Endodermal cell (in vitro differentiated cells): ENCODE data around the gene CORO7. TPM values are rescaled to one million over a fixed set of nuclear protein-coding genes. Genes with fewer than 3 reads are reported as not detected.

Experiments used
- DNase-seq: peaks from one replicate; pipeline ENCODE4 v3.0.0-alpha.2; 2017
- H3K27ac ChIP-seq: 2 replicates; pipeline ENCODE4 v1.5.1; 2013; ENCODE audit warnings: mild to moderate bottlenecking, low read depth, low read length, moderate library complexity
- H3K27me3 ChIP-seq: 2 replicates; pipeline ENCODE4 v1.6.1; 2013; ENCODE audit warnings: mild to moderate bottlenecking, low read length, moderate library complexity; ENCODE audit not compliant: insufficient read depth, control insufficient read depth, poor library complexity, severe bottlenecking
- H3K36me3 ChIP-seq: 2 replicates; pipeline ENCODE4 v1.7.0; 2013; ENCODE audit warnings: mild to moderate bottlenecking, low read length, moderate library complexity; ENCODE audit not compliant: control insufficient read depth, insufficient read depth
- H3K4me1 ChIP-seq: one replicate; pipeline ENCODE4 v1.7.0; 2013; ENCODE audit warnings: low read length; ENCODE audit not compliant: control insufficient read depth, insufficient read depth
- H3K4me3 ChIP-seq: 2 replicates; pipeline ENCODE4 v1.5.1; 2013; ENCODE audit warnings: mild to moderate bottlenecking, low read length, moderate library complexity
- H3K9ac ChIP-seq: 2 replicates; pipeline ENCODE4 v1.6.1; 2013; ENCODE audit warnings: mild to moderate bottlenecking, low read length, moderate library complexity; ENCODE audit not compliant: poor library complexity, severe bottlenecking; ENCODE audit errors: extremely low read depth
- H3K9me3 ChIP-seq: 2 replicates; pipeline ENCODE4 v1.6.1; 2013; ENCODE audit warnings: mild to moderate bottlenecking, low read length, moderate library complexity; ENCODE audit not compliant: control insufficient read depth
- H3K27ac Mint-ChIP-seq: 2 replicates; pipeline ENCODE4 v1.8.0; 2020; ENCODE audit warnings: mixed read lengths
- H3K27me3 Mint-ChIP-seq: 2 replicates; pipeline ENCODE4 v1.8.0; 2021; ENCODE audit warnings: mild to moderate bottlenecking, mixed read lengths; ENCODE audit not compliant: insufficient read depth
- H3K36me3 Mint-ChIP-seq: 2 replicates; pipeline ENCODE4 v1.8.0; 2020; ENCODE audit warnings: low read depth, mixed read lengths
- H3K4me1 Mint-ChIP-seq: 2 replicates; pipeline ENCODE4 v1.8.0; 2020; ENCODE audit warnings: mixed read lengths
- H3K4me3 Mint-ChIP-seq: 2 replicates; pipeline ENCODE4 v1.8.0; 2020; ENCODE audit warnings: mild to moderate bottlenecking, moderate library complexity, mixed read lengths
- H3K9me3 Mint-ChIP-seq: 2 replicates; pipeline ENCODE4 v1.8.0; 2020; ENCODE audit warnings: mild to moderate bottlenecking, mixed read lengths
- CTCF ChIP-seq: fragments of 200-600 bp; sonication (generic); conservative IDR thresholded peaks from 2 replicates; pipeline ENCODE4 v1.5.0; 2021; ENCODE audit warnings: antibody characterized with exemption, mild to moderate bottlenecking
- WGBS, 2 experiments: methylation state at CpG; one replicate each; pipeline versions ENCODE4 v1.1.5 to v1.1.7; 2013; ENCODE audit warnings: missing lambda C conversion rate in 2 of 2, mixed read lengths in 1 of 2; ENCODE audit not compliant: insufficient coverage in 1 of 2, insufficient read length in 1 of 2; 5-methylcytosine and 5-hydroxymethylcytosine counted together
- total RNA-seq, 2 donors: library from RNA; stranded (reverse); fragmentation: NEBNext Ultra II Directional in 1 of 2; extraction: Animal tissue kit (Norgen Biotek cat#: 25700) in 1 of 2; gene quantifications; 2 replicates in 1 of 2; 3 replicates in 1 of 2; pipeline ENCODE4 v1.2.1, GENCODE V29; 2021

CORO7 gene
- total RNA-seq, 2 donors from 2014 or later, result 32.5 to 37.5 TPM

GRCh38 chr16:4323845-4324488, 92.4 kb downstream of the CORO7 start:
- Histone ChIP-seq H3K27me3 (no peaks in the 10 kb centered on the region), H3K36me3 (no peaks in the 10 kb centered on the region), H3K27ac (peak overlapping the region; percentile 17), H3K9ac (no peak overlapping the region), H3K4me3 (no peak overlapping the region), H3K9me3 (no peaks in the 10 kb centered on the region), H3K4me1 (peaks cover 7% of the 10 kb centered on the region)
- Mint-ChIP-seq H3K27ac (no peak overlapping the region), H3K9me3 (no peaks in the 10 kb centered on the region), H3K4me3 (no peak overlapping the region), H3K4me1 (peaks cover 3% of the 10 kb centered on the region), H3K27me3 (no peaks in the 10 kb centered on the region), H3K36me3 (no peaks in the 10 kb centered on the region)
- TF ChIP-seq CTCF, result no peak
- DNase-seq, result peak; percentile 86
- 68% methylated on average over 3 to 12 of the region's 12 CpGs for WGBS, 2 experiments

GRCh38 chr16:4323071-4323844, 93.1 kb downstream of the CORO7 start:
- Mint-ChIP-seq H3K27me3 (no peaks in the 10 kb centered on the region), H3K4me3 (no peak overlapping the region), H3K36me3 (no peaks in the 10 kb centered on the region), H3K4me1 (peaks cover 6% of the 10 kb centered on the region), H3K27ac (no peak overlapping the region), H3K9me3 (no peaks in the 10 kb centered on the region)
- Histone ChIP-seq H3K9me3 (no peaks in the 10 kb centered on the region), H3K27me3 (no peaks in the 10 kb centered on the region), H3K27ac (peak overlapping the region; percentile 17), H3K4me1 (peaks cover 9% of the 10 kb centered on the region), H3K4me3 (no peak overlapping the region), H3K9ac (no peak overlapping the region), H3K36me3 (no peaks in the 10 kb centered on the region)
- 91 to 94% methylated on average over 11 to 21 of the region's 21 CpGs for WGBS, 2 experiments
- no peak for TF ChIP-seq CTCF
- DNase-seq, result peak; percentile 58

GRCh38 chr16:4322121-4323052, 94.0 kb downstream of the CORO7 start:
- no peak overlapping the region for H3K4me3 Mint-ChIP-seq
- DNase-seq, result peak; percentile 44
- H3K27ac Mint-ChIP-seq, result no peak overlapping the region
- Histone ChIP-seq H3K27me3 (no peaks in the 10 kb centered on the region), H3K27ac (no peak overlapping the region), H3K9me3 (no peaks in the 10 kb centered on the region), H3K4me3 (no peak overlapping the region), H3K36me3 (no peaks in the 10 kb centered on the region), H3K9ac (no peak overlapping the region), H3K4me1 (peaks cover 18% of the 10 kb centered on the region)
- TF ChIP-seq CTCF, result no peak
- H3K36me3 Mint-ChIP-seq, result no peaks in the 10 kb centered on the region
- no peaks in the 10 kb centered on the region for H3K9me3 Mint-ChIP-seq
- no peaks in the 10 kb centered on the region for H3K27me3 Mint-ChIP-seq
- WGBS, 2 experiments, result 92 to 93% methylated on average over 16 to 30 of the region's 30 CpGs
- peaks cover 8% of the 10 kb centered on the region for H3K4me1 Mint-ChIP-seq
